ENCODE data around the gene SKAP2.

The SKAP2 gene

DNA sequence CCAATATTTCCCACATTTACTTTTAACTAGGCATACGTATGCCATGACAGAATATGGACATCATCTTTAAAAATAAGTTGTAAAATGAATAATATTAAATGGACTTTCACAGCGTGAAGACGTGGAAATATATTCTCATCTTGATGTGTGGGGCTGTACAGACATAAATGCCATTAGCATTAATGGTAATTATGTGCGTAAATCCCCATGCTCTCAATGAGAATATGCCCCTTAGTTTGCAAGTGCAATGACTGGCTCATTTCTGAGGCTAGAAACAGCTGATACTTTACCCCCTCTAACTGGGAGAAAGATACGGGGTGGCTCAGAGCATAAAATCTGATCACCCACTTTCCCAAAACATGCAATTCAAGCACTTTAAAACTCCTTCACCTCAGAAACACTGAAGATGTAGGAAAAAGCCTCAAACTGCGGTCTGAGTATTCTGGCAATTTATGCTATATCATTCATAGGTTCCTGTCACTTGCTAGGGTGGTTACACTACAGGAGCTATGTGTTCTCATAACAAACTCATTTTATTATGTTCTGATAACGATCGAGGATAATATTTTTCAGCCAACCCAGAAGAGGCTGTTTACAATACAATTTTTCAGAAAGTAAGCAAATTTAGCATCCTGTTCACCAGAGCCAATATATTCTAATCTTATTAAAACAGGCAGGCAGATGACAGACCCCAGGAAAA, 211.8 kb downstream of the SKAP2 start:
- no peak for DNase-seq (ENCODE audit: low read depth, low spot score)
- H3K9me3 ChIP-seq (ENCODE audit: insufficient read depth, low read length) = no peaks in the 10 kb centered on the region
- H3K36me3 ChIP-seq (ENCODE audit: insufficient read depth, insufficient read length, low read length) = no peaks in the 10 kb centered on the region
- H3K4me3 ChIP-seq (ENCODE audit: insufficient read length, low read depth) = no peak overlapping the region
- no peak overlapping the region for H3K9ac ChIP-seq (ENCODE audit: insufficient read length, low read depth)
- H3K27me3 ChIP-seq (ENCODE audit: insufficient read depth, insufficient read length) = no peaks in the 10 kb centered on the region
- no peaks in the 10 kb centered on the region for H3K4me1 ChIP-seq (ENCODE audit: insufficient read depth, insufficient read length)
- TF ChIP-seq ZNF274 (IDR thresholded peaks at IDR 0.05; ENCODE audit: low read depth, low read length) (no peak), SUZ12 (IDR thresholded peaks at IDR 0.05; ENCODE audit: extremely low read depth, insufficient read depth, insufficient read length) (no peak), YY1 (IDR thresholded peaks at IDR 0.05; ENCODE audit: insufficient read depth, insufficient read length) (no peak)

DNA sequence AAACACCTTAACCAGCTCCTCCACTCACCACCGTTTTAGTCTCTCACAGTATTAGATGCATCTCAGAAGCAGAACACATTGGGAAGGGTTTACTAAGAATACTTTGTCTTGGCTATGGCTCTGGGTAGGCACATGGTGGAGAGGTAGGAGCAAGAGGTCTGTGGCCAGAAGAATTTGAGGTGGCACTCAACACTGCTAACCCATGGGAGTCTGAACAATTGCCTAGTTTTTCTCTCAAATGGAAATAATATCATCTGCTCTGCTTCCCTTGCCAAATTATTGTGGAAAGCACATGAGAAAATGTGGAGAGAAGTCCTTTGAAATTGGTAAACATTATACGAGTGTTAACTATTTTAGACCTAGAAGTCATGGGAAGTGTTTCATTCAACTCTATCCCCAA, 214.3 kb downstream of the SKAP2 start:
- H3K36me3 ChIP-seq (ENCODE audit: insufficient read depth, insufficient read length, low read length) = no peaks in the 10 kb centered on the region
- DNase-seq (ENCODE audit: low read depth, low spot score) = no peak
- H3K4me1 ChIP-seq (ENCODE audit: insufficient read depth, insufficient read length) = no peaks in the 10 kb centered on the region
- no peak for TF ChIP-seq YY1 (IDR thresholded peaks at IDR 0.05; ENCODE audit: insufficient read depth, insufficient read length)
- TF ChIP-seq ZNF274 (IDR thresholded peaks at IDR 0.05; ENCODE audit: low read depth, low read length) = no peak
- no peak for TF ChIP-seq SUZ12 (IDR thresholded peaks at IDR 0.05; ENCODE audit: extremely low read depth, insufficient read depth, insufficient read length)
- H3K9me3 ChIP-seq (ENCODE audit: insufficient read depth, low read length) = no peaks in the 10 kb centered on the region
- no peaks in the 10 kb centered on the region for H3K27me3 ChIP-seq (ENCODE audit: insufficient read depth, insufficient read length)
- H3K4me3 ChIP-seq (ENCODE audit: insufficient read length, low read depth) = no peak overlapping the region
- no peak overlapping the region for H3K9ac ChIP-seq (ENCODE audit: insufficient read length, low read depth)

DNA sequence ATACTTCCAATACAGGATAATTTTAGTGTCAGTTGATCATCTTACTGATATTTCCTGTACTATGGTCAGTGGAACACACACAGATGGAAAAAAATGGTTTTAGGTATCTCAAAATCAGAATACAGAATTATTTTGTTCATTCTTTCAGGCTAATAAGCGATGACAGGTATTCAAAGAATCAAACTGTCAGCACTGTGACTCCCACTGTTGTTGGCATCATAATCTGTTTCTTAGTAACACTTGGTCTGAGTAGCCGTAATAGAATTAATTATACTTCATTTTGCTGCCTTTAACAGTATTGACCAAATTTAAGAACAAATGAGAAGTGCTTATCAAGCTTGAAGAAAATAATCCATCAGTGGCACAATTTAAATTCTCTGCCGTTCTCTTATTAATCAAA, 215.0 kb downstream of the SKAP2 start:
- Histone ChIP-seq H3K36me3 (ENCODE audit: insufficient read depth, insufficient read length, low read length) (no peaks in the 10 kb centered on the region), H3K4me3 (ENCODE audit: insufficient read length, low read depth) (no peak overlapping the region), H3K4me1 (ENCODE audit: insufficient read depth, insufficient read length) (no peaks in the 10 kb centered on the region), H3K9me3 (ENCODE audit: insufficient read depth, low read length) (no peaks in the 10 kb centered on the region), H3K9ac (ENCODE audit: insufficient read length, low read depth) (no peak overlapping the region), H3K27me3 (ENCODE audit: insufficient read depth, insufficient read length) (no peaks in the 10 kb centered on the region)
- no peak for DNase-seq (ENCODE audit: low read depth, low spot score)
- no peak for TF ChIP-seq YY1 (IDR thresholded peaks at IDR 0.05; ENCODE audit: insufficient read depth, insufficient read length)
- no peak for TF ChIP-seq SUZ12 (IDR thresholded peaks at IDR 0.05; ENCODE audit: extremely low read depth, insufficient read depth, insufficient read length)
- TF ChIP-seq ZNF274 (IDR thresholded peaks at IDR 0.05; ENCODE audit: low read depth, low read length) = no peak

DNA sequence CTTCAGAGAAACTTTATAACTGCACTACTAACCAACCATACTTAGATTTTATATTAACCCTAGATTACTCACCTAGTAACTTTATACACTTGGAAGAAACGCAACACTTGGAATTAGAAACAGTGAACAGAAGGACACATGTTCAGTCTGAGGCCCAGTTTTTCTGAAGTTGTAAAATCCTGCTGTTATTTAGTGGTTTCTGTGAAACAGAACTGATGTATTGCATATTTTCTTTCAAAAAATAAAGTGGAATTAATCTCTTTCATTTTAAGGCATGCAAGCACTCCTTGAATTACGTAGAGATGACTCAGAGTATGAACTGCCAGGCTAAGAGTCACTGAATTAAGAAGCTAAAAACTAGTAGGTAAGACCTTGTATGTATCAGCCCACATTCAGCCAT, 215.8 kb downstream of the SKAP2 start:
- Histone ChIP-seq H3K9me3 (ENCODE audit: insufficient read depth, low read length) (no peaks in the 10 kb centered on the region), H3K4me3 (ENCODE audit: insufficient read length, low read depth) (no peak overlapping the region), H3K27me3 (ENCODE audit: insufficient read depth, insufficient read length) (no peaks in the 10 kb centered on the region), H3K36me3 (ENCODE audit: insufficient read depth, insufficient read length, low read length) (no peaks in the 10 kb centered on the region), H3K9ac (ENCODE audit: insufficient read length, low read depth) (no peak overlapping the region), H3K4me1 (ENCODE audit: insufficient read depth, insufficient read length) (no peaks in the 10 kb centered on the region)
- TF ChIP-seq SUZ12 (IDR thresholded peaks at IDR 0.05; ENCODE audit: extremely low read depth, insufficient read depth, insufficient read length) = no peak
- no peak for TF ChIP-seq YY1 (IDR thresholded peaks at IDR 0.05; ENCODE audit: insufficient read depth, insufficient read length)
- TF ChIP-seq ZNF274 (IDR thresholded peaks at IDR 0.05; ENCODE audit: low read depth, low read length) = no peak
- DNase-seq (ENCODE audit: low read depth, low spot score) = no peak

DNA sequence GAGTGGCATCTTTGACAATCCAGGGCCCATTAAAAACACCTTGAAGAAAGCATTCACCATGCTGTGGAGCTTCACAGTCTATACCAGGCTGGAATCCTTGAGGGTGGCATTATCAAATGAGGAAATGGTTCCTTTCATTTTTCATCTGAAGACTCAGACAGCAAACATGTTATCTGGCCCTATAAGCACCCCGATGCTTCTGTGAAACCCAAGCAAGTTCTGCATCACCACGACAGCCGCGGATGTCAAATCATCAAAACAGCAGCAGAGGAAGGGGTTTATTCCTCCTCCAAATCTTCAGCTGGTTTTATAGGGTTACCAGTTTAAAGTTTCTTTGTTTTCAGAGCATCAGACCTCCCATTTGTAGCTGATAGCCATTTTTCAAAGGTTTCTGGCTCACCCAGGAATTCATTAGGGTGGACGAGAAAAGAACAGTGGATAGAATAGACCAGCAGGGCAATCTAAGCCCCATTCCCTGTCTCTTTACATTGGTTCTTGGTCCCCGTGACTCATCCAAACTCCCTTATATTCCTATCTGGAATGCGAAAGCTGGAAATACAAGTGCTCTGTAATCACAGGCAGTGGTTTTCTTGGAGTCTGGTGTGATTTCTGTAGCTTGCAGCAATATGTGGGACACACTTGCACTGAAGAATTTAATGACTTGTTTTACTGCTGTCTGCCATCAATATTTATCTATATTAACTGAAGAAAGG, 217.9 kb downstream of the SKAP2 start:
- H3K4me1 ChIP-seq (ENCODE audit: insufficient read depth, insufficient read length) = no peaks in the 10 kb centered on the region
- no peak overlapping the region for H3K9ac ChIP-seq (ENCODE audit: insufficient read length, low read depth)
- no peaks in the 10 kb centered on the region for H3K36me3 ChIP-seq (ENCODE audit: insufficient read depth, insufficient read length, low read length)
- no peaks in the 10 kb centered on the region for H3K9me3 ChIP-seq (ENCODE audit: insufficient read depth, low read length)
- H3K4me3 ChIP-seq (ENCODE audit: insufficient read length, low read depth) = no peak overlapping the region
- no peak for TF ChIP-seq SUZ12 (IDR thresholded peaks at IDR 0.05; ENCODE audit: extremely low read depth, insufficient read depth, insufficient read length)
- no peak for DNase-seq (ENCODE audit: low read depth, low spot score)
- H3K27me3 ChIP-seq (ENCODE audit: insufficient read depth, insufficient read length) = no peaks in the 10 kb centered on the region

DNA sequence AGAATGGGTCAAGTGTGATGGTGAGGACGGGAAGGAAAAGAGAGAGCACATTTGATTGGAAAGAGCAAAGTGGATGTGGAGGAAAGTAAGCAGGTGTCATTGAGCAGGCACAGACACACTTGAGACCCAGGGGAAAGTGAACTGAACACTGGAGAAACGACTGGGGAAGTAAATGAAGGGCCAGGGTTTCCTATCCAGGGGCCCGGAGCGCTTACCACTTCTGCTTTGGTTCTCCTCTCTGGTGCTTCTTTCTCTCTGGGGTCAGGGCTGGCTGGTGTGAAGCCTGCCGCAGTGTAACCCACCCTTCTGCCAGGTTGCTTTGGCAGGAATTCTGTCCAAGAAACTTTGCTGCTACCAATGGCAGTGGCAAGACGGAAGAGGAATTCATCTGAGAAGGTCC, 219.3 kb downstream of the SKAP2 start:
- Histone ChIP-seq H3K36me3 (ENCODE audit: insufficient read depth, insufficient read length, low read length) (no peaks in the 10 kb centered on the region), H3K4me1 (ENCODE audit: insufficient read depth, insufficient read length) (no peaks in the 10 kb centered on the region), H3K9me3 (ENCODE audit: insufficient read depth, low read length) (no peaks in the 10 kb centered on the region), H3K9ac (ENCODE audit: insufficient read length, low read depth) (no peak overlapping the region), H3K4me3 (ENCODE audit: insufficient read length, low read depth) (no peak overlapping the region), H3K27me3 (ENCODE audit: insufficient read depth, insufficient read length) (no peaks in the 10 kb centered on the region)
- no peak for DNase-seq (ENCODE audit: low read depth, low spot score)
- TF ChIP-seq SUZ12 (IDR thresholded peaks at IDR 0.05; ENCODE audit: extremely low read depth, insufficient read depth, insufficient read length) = no peak
- TF ChIP-seq ZNF274 (IDR thresholded peaks at IDR 0.05; ENCODE audit: low read depth, low read length) = no peak
- TF ChIP-seq YY1 (IDR thresholded peaks at IDR 0.05; ENCODE audit: insufficient read depth, insufficient read length) = no peak

DNA sequence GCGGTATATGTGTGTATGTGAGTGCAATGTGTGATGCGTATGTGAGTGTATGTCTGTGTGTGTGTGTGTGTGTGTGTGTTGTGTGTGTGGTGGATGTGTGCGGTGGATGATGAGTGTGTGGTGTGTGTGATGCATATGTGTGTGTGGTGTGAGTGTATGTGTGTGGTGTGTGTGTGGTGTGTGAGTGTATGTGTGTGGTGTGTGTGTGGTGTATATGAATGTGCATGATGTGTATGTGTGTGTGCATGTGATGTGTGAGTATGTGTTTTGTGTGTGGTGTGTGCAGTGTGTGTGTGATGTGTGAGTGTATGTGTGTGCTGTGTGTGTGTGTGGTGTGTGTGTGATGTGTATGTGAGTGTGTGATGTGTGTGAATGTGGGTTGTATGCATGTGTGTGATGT, 222.0 kb downstream of the SKAP2 start:
- Histone ChIP-seq H3K9me3 (ENCODE audit: insufficient read depth, low read length) (no peaks in the 10 kb centered on the region), H3K9ac (ENCODE audit: insufficient read length, low read depth) (no peak overlapping the region), H3K36me3 (ENCODE audit: insufficient read depth, insufficient read length, low read length) (no peaks in the 10 kb centered on the region), H3K4me3 (ENCODE audit: insufficient read length, low read depth) (no peak overlapping the region), H3K27me3 (ENCODE audit: insufficient read depth, insufficient read length) (no peaks in the 10 kb centered on the region), H3K4me1 (ENCODE audit: insufficient read depth, insufficient read length) (no peaks in the 10 kb centered on the region)
- no peak for TF ChIP-seq ZNF274 (IDR thresholded peaks at IDR 0.05; ENCODE audit: low read depth, low read length)
- no peak for TF ChIP-seq SUZ12 (IDR thresholded peaks at IDR 0.05; ENCODE audit: extremely low read depth, insufficient read depth, insufficient read length)
- TF ChIP-seq YY1 (IDR thresholded peaks at IDR 0.05; ENCODE audit: insufficient read depth, insufficient read length) = no peak
- DNase-seq (ENCODE audit: low read depth, low spot score) = no peak

Measured in NT2/D1 (cell line).